Measurements from ENCODE around the gene DBNDD2.
A peak's percentile ranks its signal among the peaks of the same experiment; 100 is the strongest.

The DBNDD2 gene, protein sequence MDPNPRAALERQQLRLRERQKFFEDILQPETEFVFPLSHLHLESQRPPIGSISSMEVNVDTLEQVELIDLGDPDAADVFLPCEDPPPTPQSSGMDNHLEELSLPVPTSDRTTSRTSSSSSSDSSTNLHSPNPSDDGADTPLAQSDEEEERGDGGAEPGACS

DNA sequence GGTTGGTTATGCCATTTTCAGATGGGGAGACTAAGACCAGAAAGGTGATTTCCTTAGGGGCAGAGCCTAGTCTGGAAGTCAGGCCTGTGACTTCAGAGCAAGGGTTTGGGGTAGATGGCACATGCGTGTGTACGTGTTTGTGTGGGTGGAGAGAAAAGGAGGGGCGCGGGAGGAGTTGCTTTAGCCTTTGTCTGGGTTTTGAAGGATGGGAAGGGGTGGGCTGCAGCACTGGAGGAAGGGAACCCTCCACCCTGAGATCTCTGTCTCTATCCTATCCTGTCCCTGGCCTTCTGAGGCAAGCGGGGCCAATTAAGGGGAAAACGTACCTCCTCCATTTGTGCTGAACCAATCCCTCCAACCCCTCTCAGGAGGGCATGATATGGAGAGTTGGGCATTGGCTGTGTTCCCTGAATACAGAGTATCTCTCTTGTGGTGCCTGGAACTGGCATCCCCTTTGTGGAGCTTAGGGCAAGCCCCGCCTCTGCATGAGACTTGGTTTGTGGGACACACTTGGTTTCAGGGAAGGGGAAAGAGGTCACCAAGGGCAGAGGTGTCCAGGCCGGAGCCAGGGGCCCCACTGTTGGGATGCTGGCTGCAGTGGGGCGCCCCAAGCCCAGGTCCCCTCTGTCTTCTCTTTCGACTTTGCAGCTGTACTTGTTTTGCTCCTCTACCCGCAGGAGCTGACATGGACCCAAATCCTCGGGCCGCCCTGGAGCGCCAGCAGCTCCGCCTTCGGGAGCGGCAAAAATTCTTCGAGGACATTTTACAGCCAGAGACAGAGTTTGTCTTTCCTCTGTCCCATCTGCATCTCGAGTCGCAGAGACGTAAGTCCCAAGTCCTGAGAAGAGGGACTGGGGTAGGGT lies at the start of gene DBNDD2:
DBNDD2 (plus strand) TSS at position 507 of the 863 bp plus-strand sequence; CDS start at position 686, 179 bp downstream.
- no peak for DNase-seq

DNA sequence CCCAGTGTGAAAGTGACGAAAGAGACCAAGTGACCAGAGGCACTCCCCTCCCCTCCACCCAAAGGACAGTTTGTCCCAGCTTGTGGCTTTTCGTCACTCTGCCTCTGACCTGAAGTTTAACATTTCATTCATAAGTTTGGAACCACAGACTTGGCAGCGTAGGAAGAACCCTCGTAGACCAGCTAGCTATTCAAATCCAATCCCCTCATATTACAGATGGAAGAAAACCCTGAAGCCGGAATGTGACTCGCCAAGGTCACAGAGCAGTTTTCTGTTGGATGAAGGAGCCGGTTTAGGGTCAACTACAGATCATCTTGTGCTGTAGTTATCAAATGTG lies 49.1 kb upstream of the DBNDD2 start:
- DNase-seq: no peak

DNA sequence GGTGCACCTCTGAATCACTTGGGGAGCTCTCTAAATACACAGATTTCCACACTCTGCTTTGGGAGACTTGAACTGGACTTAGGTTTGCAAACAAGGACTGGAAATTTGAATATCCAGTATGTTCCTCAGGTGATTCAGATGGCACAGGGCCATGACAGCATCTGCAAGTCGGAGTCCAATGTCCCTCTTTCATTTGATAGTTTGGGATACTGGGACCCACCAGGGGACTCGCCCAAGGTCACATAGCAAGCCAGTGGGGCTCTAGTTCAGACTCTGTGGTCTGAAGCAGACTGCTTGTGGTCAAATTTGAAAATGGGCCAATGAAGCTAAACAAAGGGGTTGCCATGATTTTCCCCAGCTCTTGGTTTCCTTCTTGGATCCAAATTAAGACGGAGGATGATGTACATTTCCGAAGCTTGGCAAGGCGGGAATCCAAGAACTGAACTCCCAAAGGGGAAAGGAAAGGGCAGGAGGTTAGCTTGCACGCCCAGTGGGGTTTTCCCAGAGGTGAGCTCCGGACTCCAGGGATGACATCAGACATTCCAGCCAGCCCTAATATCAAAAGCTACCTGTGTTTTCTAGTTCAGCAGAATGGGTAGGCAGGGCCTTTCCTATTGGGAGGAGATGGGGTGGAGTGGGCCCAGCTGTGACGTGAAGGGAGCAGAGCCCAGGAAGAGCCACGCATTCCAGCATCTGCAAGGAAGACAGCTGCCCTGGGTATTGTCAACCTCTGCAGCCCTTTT lies 48.5 kb upstream of the DBNDD2 start:
- no peak for DNase-seq

DNA sequence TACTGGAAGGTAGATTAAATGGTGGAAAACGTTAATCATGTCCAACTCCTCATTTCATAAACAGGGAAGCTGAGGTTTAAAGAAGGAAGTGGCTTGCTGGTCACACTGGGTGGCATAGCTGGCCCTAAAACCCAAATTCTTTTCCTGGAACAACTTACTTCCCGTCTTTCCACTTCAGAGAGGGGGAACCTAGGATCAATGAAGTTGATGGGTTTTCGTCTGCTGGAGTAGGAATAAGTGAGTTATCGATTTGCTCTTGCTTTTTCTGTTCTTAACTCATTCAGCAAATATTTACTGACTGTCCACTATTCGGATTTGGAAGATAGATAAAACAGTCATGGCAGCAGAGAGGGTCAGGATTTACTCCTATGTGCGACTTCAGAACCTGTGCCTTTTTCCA lies 46.3 kb upstream of the DBNDD2 start:
- no peak for DNase-seq

DNA sequence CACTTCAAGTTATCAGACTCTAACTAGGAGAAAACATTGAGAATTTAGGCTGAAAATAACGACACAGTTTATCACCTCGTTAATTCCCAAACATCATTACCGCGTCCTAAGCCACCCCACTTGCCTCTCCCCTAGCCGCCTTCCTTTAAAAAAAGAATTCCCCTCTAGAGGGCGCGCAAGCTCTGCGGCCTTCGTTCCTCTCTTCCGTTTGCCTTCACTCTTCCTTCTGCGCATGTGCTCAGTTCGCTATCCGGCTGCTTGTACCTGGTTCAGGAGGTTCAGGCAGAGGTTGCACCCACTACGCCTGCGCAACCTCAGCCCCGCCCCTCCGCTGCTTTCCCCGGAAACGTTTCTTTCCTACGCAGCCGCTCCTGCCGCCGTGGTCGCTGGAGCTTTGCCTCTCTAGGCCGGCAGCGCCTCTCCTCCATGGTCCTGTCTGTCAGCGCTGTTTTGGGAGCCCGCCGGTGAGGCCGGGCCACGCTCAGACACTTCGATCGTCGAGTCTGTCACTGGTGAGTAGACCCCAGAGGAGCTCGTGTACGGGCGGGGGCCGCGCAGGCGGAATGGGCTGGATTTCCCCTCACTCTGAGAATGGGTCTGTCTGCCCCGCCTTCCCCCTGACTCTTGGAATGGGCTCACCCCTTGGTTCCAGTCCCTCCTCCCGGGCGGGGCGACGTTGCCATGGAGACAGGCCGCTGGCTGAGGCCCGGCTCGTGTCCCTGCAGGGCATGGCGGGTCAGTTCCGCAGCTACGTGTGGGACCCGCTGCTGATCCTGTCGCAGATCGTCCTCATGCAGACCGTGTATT lies 45.1 kb upstream of the DBNDD2 start, which contains the start of gene SYS1:
SYS1 (plus strand) TSS at position 353 of the 807 bp plus-strand sequence; CDS start at position 729, 376 bp downstream.
- DNase-seq: peak; percentile 90 to 98

DNA sequence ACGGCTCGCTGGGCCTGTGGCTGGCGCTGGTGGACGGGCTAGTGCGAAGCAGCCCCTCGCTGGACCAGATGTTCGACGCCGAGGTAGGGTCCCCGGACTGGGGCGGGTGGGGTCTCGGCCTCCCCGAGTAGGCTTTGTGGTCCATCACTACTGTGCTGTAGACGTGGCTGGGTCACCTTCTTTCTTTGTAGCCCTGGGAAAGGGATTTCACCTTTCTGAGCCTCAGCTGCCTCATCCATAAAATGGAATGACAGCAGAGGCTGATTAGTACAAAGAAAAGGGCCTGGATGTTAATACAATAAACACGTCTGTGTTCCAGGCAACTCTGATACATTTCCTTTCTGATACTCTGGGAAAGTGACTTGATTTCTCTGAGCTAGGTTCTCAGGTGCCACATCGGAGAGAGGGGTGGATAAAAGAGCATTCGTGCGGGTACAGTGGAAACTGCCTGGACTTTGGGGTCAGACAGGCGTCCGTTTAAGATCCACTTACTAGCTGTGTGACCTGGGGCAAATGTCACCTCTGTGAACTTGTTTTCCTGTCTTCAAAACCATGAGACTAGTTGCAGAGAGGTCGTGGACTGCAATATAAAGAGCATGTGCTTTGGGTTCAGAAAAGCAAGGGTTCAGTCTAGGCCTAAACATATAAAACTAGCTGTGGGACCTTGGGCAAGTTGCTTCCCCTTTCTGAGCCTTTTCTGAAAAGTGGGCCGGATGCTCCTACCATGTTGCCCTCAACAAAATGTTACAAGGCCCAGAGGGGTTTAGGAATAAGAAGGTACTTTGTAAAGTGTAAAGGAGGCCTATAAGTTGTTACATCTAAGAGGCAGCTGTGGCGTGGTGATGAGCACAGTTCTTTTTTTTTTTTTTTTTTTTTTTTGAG lies 44.2 kb upstream of the DBNDD2 start:
- no peak for DNase-seq

DNA sequence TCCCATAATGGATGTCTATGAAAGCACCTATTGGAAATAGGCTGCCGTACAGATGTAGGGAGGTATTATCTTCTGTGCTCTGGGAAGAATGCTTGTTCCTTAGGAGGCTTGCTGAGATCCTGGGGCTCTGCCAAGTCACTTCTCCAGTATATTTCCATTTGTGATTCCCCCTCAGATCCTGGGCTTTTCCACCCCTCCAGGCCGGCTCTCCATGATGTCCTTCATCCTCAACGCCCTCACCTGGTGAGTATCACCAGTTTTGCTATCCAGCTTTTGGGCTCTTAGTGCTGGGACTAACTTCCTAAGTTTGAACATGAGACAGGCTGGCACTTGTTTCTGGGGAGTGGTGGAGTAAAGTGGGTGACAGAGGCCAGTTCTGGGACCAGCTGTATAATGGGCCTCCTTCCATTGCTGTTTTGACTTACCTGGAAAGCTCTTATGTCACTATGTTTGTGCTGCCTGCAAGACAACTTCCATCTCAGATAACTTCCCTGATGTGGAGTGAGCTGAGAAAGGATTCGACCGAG lies 42.6 kb upstream of the DBNDD2 start:
- DNase-seq: no peak

DNA sequence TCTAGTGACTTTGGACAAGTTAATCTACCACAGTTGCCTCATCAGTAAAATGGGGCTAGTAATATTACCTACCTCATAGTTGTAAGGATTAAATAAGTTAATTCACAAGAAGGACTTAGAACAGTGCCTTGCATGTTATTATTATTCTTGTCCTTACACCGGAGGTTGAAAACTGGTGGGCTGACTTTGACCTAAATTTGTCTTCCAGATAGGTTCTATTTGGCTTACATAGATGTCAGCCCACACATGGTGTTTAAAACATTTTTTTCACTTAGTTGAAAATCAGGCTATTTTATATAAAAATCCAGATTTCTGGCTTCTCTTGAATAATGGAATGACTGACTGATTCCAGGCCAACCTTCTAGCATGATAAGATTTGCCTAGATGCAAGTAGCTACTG lies 41.9 kb upstream of the DBNDD2 start:
- no peak for DNase-seq

DNA sequence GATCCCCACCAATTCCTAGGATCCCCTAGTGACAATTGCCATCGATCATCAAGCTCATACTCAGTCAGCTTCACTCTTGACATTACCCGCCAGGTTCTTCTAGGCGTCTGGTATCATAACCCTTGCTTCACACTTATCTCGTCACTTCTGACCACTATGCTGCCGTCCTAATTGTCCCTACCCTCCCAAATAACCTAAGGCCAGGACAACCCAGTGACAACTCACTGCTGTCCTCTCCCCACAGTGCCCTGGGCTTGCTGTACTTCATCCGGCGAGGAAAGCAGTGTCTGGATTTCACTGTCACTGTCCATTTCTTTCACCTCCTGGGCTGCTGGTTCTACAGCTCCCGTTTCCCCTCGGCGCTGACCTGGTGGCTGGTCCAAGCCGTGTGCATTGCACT lies 41.5 kb upstream of the DBNDD2 start:
- DNase-seq: no peak

DNA sequence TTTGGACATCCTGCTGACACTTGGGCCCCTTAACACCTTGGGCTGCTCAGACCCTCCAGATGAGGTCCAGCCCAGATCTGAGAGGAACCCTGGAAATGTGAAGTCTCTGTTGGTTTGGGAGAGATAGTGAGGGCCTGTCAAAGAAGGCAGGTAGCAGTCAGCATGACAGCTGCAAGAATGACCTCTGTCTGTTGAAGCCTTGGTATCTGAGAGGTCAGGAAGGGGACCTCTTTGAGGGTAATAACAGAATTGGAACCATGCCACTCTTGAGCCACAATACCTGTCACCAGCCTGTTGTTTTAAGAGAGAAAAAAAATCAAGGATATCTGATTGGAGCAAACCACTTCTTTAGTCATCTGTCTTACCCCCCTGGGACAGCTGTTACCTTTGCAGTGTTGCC lies 41.0 kb upstream of the DBNDD2 start:
- DNase-seq: no peak

DNA sequence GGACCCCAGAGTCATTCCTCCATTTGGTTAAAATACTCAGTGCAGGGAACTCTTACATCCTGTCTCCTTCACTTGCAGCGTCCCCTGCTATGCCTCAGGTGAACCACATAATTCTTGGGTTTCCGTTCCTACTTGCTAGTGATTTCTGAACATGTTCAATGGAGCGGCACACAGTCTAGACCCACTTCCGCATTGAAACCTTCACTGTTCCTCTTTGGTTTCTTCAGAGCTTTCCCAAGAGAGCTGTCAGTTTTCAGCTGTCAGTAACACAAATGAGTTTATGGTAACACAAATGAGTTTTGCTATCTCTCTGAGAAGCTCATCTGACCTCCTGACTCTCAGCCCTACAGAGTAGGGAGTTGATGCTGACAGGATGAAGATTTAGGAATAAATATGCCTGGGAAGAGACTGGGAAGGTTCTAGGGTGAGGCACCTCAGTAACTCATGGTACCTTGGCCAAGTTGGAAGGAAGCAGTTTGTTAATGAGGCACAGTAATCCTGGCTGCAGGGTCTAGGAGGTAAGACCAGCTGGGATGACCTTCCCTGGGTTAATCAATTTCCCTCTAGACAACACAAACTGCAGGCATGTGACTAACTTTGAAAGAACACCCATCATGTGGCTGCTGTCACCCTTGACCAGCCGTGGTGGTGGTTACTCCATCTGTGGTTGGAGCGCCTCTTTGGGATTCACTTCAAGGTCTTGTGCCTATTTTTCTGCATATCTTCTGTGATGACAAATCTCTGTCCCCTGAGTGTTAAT lies 39.7 kb upstream of the DBNDD2 start:
- no peak for DNase-seq

DNA sequence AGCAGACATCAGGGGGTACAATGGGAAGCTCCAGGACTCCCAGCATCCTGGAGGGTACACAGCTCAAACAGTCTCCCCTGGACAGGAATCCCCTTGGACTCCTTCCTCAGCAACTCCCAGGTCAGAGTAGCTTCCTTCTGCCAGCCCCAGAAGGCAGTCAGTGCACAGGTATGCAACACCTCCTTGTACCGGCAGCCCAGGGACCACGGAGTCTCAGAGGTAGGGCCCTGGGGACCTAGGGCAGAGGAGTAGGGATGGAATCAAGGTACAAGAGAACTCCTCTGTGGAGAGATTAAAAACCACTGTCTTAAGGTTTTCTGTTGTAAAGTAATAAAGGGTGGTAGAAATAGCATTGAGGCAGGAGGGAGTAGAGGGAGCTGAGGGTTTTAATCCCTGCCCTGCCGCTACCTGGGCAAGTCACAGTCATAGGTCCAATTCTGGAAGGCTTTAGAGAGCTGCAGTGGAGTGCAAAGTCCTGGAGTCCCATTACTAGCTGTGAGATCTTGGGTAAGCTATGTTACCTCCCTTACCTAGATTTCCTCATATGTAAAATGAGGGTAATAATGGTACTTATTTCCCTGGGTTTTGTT lies 37.4 kb upstream of the DBNDD2 start:
- no peak for DNase-seq

DNA sequence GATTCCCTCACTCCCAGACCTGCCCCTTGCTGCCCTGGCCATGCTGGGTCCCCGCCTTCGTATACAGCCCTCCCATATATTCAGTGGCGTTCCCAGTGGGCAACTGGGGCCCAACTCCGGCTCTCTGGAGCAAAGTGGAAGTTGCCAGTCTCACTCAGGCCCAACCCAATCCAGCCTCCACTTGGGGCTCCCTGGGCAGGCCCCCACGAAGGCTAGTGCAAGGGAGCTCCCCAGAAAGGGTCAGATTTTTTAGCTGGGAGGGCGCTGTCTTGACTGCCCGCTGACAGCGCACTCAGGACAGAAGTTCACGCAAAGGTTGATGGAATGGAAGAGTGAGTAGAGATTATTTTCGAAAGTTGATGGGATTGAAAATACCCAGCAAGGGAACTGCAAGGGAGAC lies 35.8 kb upstream of the DBNDD2 start:
- no peak for DNase-seq

DNA sequence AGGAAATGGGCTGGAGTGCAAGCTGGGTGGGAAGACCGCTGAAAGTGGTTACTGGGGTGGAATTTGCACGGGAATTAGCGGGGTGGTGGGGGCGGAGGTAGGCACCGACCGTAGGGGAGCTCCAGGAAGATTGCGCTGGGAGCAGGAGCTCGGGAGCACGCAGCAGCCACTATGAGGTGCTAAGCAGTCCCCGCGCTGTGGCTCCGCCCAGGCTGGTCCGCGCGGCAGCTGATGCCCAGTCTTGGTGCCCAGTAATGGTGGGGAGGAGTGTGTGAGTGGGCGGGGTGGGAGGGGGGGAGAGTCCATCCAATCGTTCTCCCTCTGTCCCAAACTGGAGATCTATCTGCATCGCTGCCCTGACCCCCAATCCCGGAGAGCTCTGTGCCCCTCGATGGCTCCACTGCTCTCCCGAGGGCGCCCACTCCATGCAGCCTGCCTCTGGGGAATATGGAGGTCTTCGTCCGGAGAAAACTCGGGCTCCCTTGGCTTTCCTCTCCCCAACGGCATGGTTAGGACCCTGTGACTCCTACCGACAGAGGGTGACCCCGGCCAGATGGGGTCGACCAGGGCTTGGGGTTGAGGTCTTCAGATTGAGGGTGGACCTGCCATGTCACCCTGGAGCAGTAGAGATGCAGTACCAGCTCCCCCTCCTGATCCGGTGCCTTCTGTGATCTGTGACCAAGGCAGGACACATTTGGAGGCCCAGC lies 35.3 kb upstream of the DBNDD2 start:
- no peak for DNase-seq

DNA sequence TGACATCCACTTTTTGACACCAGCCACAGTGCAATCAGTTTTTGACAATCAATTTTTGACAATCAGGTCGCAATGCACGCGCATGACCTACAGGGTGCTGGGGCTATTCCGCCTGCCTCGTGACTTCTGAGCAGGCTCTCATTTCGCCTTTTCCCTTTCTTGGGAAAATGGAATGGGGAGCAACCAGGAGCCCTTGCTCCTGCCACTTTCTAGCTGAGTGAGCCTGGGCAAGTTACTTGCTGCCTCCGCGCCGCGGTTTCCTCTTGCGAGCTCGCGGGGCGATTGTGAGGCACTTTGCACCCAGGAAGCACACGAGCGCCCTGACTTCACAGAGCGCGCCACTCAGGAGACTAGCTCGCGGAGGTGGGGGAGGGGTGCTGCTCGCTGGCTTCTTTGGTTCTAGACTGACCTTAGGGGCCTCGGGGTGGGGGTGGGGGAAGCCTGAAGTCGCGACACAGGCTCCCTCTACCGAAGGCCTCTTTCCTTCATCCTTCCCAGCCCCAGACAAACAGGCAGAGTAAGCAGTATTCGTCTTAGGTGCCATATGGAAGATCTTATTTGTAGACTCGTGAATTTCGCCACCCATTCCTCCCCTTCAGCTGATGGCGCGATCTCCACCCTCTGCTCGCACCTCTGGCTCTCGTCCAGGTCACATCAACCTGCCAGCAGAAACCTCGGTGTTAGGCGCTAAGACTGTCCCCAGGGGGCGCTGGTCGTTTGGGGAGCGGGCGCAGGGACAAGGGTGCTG lies 34.6 kb upstream of the DBNDD2 start:
- DNase-seq: peak; percentile 60 to 80

DNA sequence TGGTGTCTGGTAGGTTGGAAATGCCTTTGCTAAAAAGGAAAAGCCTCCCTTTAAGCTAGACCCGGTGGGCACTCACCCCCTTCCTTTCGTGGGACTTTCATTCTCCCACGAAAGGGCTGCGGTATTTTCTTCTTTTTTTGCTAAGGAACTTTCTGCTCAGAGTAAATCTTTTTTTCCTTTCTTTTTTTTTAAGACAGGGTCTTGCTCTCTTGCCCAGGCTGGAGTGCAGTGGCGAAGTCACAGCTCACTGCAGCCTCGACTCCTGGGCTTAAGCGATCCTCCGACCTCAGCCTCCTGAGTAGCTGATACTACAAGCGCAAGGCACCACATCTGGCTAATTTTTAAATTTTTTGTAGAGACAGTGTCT lies 34.0 kb upstream of the DBNDD2 start:
- DNase-seq: no peak

DNA sequence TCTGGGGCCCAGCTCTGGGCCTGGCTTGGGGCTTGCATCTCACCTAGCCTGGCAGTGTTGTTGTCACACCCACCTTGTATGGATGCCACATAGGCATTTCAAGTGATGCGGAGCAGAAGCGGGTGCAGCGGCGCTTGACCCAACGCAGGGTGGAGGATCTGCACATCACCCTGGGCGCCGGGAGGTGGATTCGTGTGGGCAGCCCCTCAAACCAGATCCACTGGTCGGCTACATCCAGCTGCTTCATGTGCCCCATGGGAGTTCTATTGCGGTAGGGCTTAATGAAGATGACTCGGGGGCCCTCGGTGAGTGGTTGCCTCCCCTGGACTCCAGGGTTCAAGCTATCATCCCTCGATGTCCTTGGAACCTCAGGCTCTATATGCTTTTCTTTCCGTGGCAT lies 33.1 kb upstream of the DBNDD2 start:
- no peak for DNase-seq

DNA sequence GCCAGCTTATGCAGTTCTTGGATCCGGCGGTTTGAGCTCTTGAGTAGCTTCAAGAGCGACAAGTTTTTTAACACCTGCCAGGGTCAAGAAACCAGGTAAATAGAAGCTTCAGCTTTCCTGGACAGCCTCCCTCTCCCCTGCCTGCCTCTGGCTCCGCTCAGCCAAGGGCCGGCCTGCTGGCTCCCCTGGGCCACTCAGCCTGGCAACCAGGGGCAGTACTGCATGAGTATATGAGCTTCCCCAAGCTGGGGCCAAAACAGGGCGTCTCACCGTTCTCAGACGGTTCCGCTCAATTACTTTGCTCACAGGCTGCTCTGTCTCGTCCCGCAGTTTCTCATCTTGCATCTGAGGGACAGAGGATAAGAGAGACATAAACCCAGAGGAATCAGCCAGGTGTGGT lies 30.8 kb upstream of the DBNDD2 start:
- no peak for DNase-seq

DNA sequence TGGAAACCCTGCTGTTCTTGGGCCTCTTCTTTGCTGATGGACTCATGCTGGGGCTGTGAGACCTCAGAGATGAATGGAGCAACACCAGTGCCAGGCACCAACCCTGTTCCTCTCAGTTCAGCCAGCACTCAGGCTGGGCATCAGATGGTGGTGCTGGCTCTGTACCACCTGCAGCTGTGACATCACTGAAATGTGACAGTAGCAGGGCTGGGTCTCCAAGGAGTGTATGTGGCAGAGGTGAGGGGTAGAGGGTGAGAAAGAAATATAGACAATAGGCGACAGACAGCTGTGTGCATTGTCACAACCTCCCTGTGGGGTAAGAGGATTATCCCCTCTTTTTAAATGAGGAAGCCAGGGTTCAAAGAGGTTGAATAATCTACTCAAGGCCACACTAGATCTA lies 29.9 kb upstream of the DBNDD2 start, which contains the start of gene TP53TG5:
TP53TG5 (minus strand) TSS at position 135 of the 400 bp plus-strand sequence; CDS start at position 46, 89 bp downstream.
- DNase-seq: no peak

Measured in SW 1271 (cell line).